GM12865 (cell line): ENCODE data around the gene SELPLG.

Experiments
- DNase-seq: peaks from one replicate; pipeline ENCODE4 v3.0.0; 2010; ENCODE audit warnings: low read depth
- H3K4me3 ChIP-seq: 2 replicates; pipeline ENCODE4 v1.5.1; 2011; ENCODE audit warnings: mild to moderate bottlenecking, low read depth, low read length, control low read depth
- CTCF ChIP-seq: IDR thresholded peaks from 2 replicates; pipeline ENCODE4 v1.5.1; 2011; ENCODE audit warnings: low read length, control low read depth, low read depth, inconsistent platforms; ENCODE audit not compliant: insufficient read depth; ENCODE audit errors: missing control alignments

Gene SELPLG

GRCh38 chr12:108646600-108647579 is 13.2 kb upstream of the SELPLG start:
- TF ChIP-seq CTCF: no peak
- DNase-seq: no peak
- H3K4me3 ChIP-seq: no peak overlapping the region

GRCh38 chr12:108645686-108646599 is 12.2 kb upstream of the SELPLG start:
- TF ChIP-seq CTCF: no peak
- no peak overlapping the region for H3K4me3 ChIP-seq
- DNase-seq: no peak

- no peak overlapping the region for H3K4me3 ChIP-seq
- TF ChIP-seq CTCF: no peak
- no peak for DNase-seq
Observed at GRCh38 chr12:108644811-108645120, 11.1 kb upstream of the SELPLG start.

GRCh38 chr12:108643941-108644810 is 10.5 kb upstream of the SELPLG start:
- no peak for TF ChIP-seq CTCF
- DNase-seq: no peak
- no peak overlapping the region for H3K4me3 ChIP-seq

- no peak overlapping the region for H3K4me3 ChIP-seq
- no peak for TF ChIP-seq CTCF
- DNase-seq: no peak
Observed at GRCh38 chr12:108642899-108643654, 9.4 kb upstream of the SELPLG start.

GRCh38 chr12:108642269-108642870 is 8.7 kb upstream of the SELPLG start:
- no peak for TF ChIP-seq CTCF
- no peak for DNase-seq
- no peak overlapping the region for H3K4me3 ChIP-seq
